NT2/D1 (cell line): ENCODE results near the gene SGCD.

Experiments used
- SUZ12 ChIP-seq: IDR thresholded peaks from 2 replicates; pipeline ENCODE4 v1.6.1; 2011; ENCODE audit not compliant: insufficient read length, insufficient read depth; ENCODE audit errors: extremely low read depth
- ZNF274 ChIP-seq: IDR thresholded peaks from 2 replicates; pipeline ENCODE4 v1.6.1; 2011; ENCODE audit warnings: mild to moderate bottlenecking, low read depth, low read length

GRCh38 chr5:156794687-156795086 is 467.7 kb downstream of the SGCD start:
- TF ChIP-seq SUZ12 (no peak), ZNF274 (no peak)
